D721Med (cell line): ENCODE results near the gene TGFB2.

Experiments used
- DNase-seq: peaks from one replicate; pipeline ENCODE4 v3.0.0; 2011; ENCODE audit warnings: low spot score; ENCODE audit not compliant: insufficient read length
- FAIRE-seq: peaks from 2 replicates; lab custom pipeline; 2011; peaks lifted over from hg19 to GRCh38; lab: Jason Lieb, UNC
- TF ChIP-seq, protein P1 (sequence below): IDR thresholded peaks from 2 replicates; pipeline ENCODE4 v1.5.1; 2012; ENCODE audit warnings: mild to moderate bottlenecking, control low read depth; ENCODE audit not compliant: insufficient read depth; ENCODE audit errors: missing control alignments

The TGFB2 gene

DNA sequence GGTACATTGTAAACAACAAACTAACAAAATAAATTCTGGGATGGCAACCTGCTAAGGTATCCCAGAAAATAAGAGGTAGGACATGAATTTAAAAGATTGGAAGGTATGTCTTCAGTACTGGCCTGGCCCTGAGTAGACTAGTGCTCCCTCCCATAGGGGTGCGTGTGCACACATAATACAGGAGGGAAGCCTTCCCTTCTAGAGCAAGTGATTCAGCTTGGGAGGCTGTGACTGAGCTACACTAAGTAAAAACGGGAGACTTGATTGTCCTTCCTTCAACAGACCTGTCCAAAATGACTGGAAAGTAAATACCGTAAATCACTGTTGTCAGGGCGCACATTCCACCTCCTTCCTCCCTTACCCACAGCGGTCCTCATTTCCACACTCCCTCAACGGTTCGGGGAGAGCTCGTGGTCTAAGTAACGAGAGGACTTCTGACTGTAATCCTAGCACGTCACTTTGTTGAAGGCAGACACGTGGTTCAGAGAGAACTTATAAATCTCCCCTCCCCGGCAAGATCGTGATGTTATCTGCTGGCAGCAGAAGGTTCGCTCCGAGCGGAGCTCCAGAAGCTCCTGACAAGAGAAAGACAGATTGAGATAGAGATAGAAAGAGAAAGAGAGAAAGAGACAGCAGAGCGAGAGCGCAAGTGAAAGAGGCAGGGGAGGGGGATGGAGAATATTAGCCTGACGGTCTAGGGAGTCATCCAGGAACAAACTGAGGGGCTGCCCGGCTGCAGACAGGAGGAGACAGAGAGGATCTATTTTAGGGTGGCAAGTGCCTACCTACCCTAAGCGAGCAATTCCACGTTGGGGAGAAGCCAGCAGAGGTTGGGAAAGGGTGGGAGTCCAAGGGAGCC is at the start of gene TGFB2:
TSS of gene TGFB2 (plus strand) at position 523 of the 859 bp plus-strand sequence. CDS start 1,366 bp downstream, outside the sequence.
- DNase-seq, result no peak

DNA sequence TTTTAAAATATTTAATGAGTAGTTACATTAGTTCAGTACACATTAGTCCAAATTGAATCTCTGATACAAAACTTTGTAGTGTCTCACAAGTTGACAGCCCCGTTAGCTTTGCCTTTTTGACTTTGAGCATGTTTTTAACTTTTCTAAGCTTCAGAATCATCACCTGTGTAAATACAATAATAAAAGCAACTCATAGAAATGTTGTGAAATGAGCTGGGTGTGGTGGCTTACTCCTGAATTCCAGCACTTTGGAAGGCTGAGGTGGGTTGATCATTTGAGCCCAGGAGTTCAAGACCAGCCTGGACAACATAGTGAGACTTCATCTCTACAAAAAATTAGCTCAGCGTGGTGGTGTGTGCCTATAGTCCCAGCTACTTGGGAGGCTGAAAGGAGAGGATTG is 49.0 kb upstream of the TGFB2 start:
- no peak for FAIRE-seq
- TF ChIP-seq, protein P1, sequence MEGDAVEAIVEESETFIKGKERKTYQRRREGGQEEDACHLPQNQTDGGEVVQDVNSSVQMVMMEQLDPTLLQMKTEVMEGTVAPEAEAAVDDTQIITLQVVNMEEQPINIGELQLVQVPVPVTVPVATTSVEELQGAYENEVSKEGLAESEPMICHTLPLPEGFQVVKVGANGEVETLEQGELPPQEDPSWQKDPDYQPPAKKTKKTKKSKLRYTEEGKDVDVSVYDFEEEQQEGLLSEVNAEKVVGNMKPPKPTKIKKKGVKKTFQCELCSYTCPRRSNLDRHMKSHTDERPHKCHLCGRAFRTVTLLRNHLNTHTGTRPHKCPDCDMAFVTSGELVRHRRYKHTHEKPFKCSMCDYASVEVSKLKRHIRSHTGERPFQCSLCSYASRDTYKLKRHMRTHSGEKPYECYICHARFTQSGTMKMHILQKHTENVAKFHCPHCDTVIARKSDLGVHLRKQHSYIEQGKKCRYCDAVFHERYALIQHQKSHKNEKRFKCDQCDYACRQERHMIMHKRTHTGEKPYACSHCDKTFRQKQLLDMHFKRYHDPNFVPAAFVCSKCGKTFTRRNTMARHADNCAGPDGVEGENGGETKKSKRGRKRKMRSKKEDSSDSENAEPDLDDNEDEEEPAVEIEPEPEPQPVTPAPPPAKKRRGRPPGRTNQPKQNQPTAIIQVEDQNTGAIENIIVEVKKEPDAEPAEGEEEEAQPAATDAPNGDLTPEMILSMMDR, result no peak
- DNase-seq, result no peak

More for the DNA sequence above, at the start of gene TGFB2:
- no peak for FAIRE-seq
- TF ChIP-seq, protein P1, result no peak

DNA sequence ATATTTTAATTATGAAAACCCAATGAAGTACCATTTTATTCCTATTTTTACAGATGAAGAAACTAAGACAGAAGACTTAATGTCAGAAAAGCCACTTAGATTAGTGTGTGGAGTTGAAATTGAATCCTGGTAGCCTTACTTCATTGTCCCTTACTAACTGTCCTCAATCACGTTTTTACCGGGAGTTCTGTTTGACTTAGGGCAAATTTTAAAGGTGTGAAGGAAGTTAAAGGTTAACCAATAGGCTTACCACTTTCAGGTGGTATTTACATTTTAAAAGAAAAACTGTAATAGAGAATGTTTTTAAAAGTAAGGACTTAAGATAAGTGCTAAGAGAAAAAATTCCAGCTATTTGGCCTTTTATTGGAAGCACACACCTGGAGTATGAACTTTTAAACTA is 47.7 kb upstream of the TGFB2 start:
- DNase-seq (no peak), FAIRE-seq (peak; percentile 70)
- TF ChIP-seq, protein P1, result no peak

DNA sequence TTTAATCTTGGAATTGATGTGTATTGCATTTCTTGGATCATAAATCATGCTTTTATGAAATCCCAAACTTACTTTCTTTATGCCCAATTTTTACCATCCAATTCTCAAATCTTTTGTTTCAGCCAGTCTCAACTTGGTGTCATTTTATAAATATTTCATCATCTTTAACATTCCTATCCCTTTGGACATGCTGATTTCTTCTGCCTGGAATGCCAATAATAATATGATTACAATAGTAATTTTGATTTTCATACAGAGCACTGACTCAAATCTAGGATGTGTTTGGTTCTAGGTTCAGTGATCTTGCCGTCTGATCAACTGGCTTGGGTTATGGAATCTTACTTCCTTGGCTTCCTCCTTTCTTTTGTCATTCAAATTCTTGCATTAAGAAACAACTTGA is 47.3 kb upstream of the TGFB2 start:
- DNase-seq (no peak), FAIRE-seq (peak; percentile 56)
- TF ChIP-seq, protein P1, result no peak

DNA sequence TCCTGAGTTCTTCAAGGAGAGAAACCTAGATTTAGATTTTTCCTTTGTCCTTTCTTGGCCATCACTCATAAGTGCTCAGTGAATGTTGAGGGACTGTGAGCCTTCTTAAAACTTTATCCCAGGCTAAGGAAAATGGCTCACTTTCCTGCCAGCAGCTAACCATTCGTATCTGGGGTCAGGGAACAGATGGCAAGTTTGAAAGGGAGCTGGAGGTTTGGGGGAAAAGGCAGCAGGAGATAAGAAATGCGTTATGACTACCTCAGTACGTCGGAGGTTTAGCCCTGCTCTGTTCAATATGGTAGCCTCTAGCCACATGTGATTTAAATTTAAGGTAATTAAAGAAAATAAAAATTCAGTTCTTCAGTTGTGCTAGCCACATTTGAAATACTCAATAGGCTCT is 46.7 kb upstream of the TGFB2 start:
- FAIRE-seq (no peak), DNase-seq (no peak)
- TF ChIP-seq, protein P1, result no peak

DNA sequence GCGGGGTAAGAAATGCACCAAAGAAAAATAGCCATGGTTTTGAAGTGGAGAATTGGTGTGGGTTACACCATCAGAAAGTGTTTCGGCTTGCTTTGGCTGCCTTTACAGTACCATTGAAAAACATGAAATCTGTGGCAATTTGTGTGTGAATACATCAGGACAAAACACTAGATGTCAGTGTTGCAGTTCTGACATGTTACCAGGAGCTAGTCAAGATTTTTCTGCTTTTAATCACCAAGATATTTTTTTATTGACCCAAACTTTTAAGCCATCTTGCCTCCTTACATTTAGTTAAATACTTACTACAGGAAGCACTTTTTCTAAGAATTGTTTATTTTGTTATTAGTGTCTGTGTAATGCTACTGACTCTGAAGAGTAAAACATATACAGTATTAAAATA is 45.7 kb upstream of the TGFB2 start:
- TF ChIP-seq, protein P1, result peak; percentile 58
- DNase-seq (no peak), FAIRE-seq (peak; percentile 91)

DNA sequence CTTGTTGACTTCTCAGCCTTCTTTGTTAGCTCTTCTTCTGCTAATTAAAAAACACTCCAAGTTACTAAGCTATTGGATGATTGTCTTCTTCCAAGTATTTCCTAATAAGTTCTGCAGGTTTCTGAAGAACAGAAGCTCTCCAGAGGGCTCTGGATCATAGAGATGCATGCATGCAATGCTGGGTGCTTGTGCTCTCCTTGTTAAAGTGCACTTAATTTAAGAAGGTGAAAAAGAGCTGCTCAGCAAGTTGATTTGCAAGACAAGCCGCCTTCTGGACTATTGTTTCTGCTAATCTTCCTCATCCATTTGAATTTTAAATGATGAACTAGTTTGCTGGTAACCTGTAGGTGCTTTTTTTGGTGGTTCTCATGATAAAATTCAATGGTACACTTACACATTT is 43.9 kb upstream of the TGFB2 start:
- FAIRE-seq (peak; percentile 72), DNase-seq (no peak)
- TF ChIP-seq, protein P1, result no peak
